Measurements from ENCODE around the gene FBN1.

The FBN1 gene

DNA sequence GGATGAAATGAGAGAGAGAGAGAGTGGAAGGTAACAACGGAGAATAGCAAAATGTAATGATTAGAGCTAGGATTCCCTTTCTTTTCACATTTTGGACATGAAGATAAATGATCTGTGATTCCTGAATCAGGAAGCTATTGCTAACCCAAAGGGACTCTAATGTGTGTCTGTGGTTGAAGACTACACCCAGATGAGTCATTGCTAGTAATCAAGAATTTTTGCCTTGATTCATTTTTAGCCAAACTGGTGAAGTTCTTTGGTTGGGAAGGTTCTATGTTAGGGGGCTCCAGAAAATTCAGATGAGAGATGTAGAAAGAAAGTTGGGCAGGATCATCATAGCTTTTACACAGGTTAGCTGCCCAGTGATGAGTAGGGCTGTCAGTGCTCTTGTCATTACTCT is 197.9 kb downstream of the FBN1 start:
- no peak for DNase-seq
- peaks cover 18% of the 10 kb centered on the region for H3K36me3 Mint-ChIP-seq (ENCODE audit: low read depth)
- no peak overlapping the region for H3K4me3 Mint-ChIP-seq
- no peak overlapping the region for H3K27ac Mint-ChIP-seq
- H3K9me3 Mint-ChIP-seq, result no peaks in the 10 kb centered on the region
- no peaks in the 10 kb centered on the region for H3K4me1 Mint-ChIP-seq
- TF ChIP-seq, protein P1, sequence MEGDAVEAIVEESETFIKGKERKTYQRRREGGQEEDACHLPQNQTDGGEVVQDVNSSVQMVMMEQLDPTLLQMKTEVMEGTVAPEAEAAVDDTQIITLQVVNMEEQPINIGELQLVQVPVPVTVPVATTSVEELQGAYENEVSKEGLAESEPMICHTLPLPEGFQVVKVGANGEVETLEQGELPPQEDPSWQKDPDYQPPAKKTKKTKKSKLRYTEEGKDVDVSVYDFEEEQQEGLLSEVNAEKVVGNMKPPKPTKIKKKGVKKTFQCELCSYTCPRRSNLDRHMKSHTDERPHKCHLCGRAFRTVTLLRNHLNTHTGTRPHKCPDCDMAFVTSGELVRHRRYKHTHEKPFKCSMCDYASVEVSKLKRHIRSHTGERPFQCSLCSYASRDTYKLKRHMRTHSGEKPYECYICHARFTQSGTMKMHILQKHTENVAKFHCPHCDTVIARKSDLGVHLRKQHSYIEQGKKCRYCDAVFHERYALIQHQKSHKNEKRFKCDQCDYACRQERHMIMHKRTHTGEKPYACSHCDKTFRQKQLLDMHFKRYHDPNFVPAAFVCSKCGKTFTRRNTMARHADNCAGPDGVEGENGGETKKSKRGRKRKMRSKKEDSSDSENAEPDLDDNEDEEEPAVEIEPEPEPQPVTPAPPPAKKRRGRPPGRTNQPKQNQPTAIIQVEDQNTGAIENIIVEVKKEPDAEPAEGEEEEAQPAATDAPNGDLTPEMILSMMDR (IDR thresholded peaks at IDR 0.05), result no peak
- peaks cover 2% of the 10 kb centered on the region for H3K27me3 Mint-ChIP-seq (ENCODE audit: low read depth, poor library complexity)

DNA sequence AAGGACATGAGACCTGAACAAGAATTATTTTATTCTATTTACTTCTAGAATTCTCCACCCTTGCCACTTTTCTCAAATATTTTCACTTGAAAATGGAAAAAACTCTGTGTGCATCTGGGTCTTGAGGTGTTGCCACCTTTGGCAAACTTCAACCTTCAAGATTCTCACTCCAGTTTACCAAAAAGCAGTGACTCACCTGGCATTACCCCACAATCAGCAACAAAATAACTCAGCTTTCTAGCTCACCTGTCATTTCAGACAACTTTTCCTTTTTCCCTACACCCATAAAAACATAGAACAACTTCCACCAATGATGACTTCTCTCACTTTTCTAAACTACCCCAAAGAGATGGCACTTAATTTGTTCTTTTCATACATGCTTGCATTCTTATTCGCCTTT is 198.5 kb downstream of the FBN1 start:
- H3K27ac Mint-ChIP-seq, result no peak overlapping the region
- H3K36me3 Mint-ChIP-seq (ENCODE audit: low read depth), result peaks cover 15% of the 10 kb centered on the region
- H3K4me1 Mint-ChIP-seq, result no peaks in the 10 kb centered on the region
- no peak for DNase-seq
- no peak overlapping the region for H3K4me3 Mint-ChIP-seq
- TF ChIP-seq, protein P1 (IDR thresholded peaks at IDR 0.05), result no peak
- no peaks in the 10 kb centered on the region for H3K27me3 Mint-ChIP-seq (ENCODE audit: low read depth, poor library complexity)
- no peaks in the 10 kb centered on the region for H3K9me3 Mint-ChIP-seq

DNA sequence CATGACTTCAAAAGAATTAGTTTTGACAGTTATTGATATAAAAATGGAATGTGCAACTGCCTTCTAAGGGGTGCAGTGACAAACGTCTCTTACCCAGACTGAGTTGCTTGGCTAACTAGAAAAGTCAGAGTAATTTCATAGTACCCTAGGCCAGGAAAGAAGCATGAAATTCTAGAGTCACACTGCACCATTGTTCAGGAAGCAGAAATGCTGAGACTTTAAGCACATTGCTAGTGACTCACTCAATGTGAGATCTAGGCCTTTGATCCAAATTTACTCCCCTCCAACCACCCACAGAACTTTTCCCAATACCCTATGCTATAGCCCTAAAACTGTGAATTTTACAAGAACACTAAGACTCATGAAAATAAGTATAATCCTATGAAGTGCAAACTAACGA is 203.5 kb downstream of the FBN1 start:
- peaks cover 16% of the 10 kb centered on the region for H3K4me1 Mint-ChIP-seq
- H3K36me3 Mint-ChIP-seq (ENCODE audit: low read depth), result peaks cover 13% of the 10 kb centered on the region

DNA sequence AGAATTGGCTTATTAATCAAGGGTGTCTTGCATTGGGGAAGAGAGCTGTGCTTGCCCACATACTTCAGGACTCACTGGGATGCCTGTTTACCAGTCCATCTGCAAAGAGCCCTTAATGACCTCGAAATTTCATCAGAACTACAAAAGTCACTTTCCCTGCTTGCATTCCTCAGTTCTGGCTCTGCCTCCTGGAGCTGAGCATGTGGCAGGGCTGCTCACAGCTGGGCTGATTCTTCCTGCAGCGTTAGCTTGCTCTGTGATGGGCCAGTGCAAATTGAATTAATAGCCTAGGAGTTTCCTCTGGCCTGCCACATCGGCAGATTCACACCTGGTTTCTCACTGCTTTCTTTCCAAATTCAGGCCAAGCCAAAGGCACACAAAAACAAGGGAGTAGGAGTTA is 205.4 kb downstream of the FBN1 start:
- H3K27ac Mint-ChIP-seq, result peak overlapping the region; percentile 43
- no peaks in the 10 kb centered on the region for H3K27me3 Mint-ChIP-seq (ENCODE audit: low read depth, poor library complexity)
- H3K9me3 Mint-ChIP-seq, result no peaks in the 10 kb centered on the region
- TF ChIP-seq, protein P1 (IDR thresholded peaks at IDR 0.05), result no peak
- peaks cover 23% of the 10 kb centered on the region for H3K36me3 Mint-ChIP-seq (ENCODE audit: low read depth)
- DNase-seq, result peak; percentile 4
- H3K4me1 Mint-ChIP-seq, result peaks cover 16% of the 10 kb centered on the region
- no peak overlapping the region for H3K4me3 Mint-ChIP-seq

More for the DNA sequence above, 203.5 kb downstream of the FBN1 start:
- DNase-seq, result no peak
- no peaks in the 10 kb centered on the region for H3K27me3 Mint-ChIP-seq (ENCODE audit: low read depth, poor library complexity)
- no peaks in the 10 kb centered on the region for H3K9me3 Mint-ChIP-seq
- TF ChIP-seq, protein P1 (IDR thresholded peaks at IDR 0.05), result no peak
- H3K4me3 Mint-ChIP-seq, result no peak overlapping the region
- no peak overlapping the region for H3K27ac Mint-ChIP-seq

DNA sequence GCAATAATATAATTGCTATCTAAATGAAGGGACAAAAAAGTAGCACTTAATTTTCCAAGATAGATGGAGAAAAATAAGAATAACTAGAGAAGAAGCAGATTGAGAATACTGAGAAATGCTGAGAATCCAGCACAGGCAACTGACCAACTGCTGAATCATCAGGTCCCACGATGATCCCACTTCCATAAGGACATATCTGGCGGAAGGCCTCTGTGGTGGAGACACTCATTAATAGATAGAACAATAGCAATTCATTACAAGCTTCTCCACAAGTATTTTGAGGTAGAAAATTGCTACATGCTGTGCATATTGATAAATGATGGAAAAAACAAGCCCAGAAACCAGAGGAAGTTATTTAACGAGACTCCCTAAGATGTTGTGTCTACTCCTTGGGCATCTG is 208.3 kb downstream of the FBN1 start:
- TF ChIP-seq, protein P1 (IDR thresholded peaks at IDR 0.05), result no peak
- Mint-ChIP-seq H3K27me3 (ENCODE audit: low read depth, poor library complexity) (no peaks in the 10 kb centered on the region), H3K4me3 (no peak overlapping the region), H3K27ac (no peak overlapping the region), H3K4me1 (peaks cover 16% of the 10 kb centered on the region), H3K9me3 (no peaks in the 10 kb centered on the region), H3K36me3 (ENCODE audit: low read depth) (peaks cover 25% of the 10 kb centered on the region)
- no peak for DNase-seq

DNA sequence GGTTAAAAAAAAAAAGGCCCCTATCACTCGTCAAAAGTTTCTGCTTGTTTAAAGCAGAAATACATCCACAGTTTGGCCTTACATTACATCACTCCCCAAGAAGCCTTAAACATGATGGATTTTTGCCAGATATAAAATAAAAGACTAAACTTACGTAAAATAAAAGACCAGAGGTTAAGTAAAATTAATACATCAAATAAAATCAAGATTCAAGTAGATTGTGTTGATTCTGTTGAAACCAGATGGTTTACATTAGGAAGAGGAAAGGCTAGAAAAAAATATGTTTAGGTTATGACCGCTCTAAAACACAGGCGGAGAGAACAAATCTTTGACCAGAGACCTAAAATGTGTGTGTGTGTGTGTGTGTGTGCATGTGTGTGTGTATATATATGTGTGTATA is 210.2 kb downstream of the FBN1 start:
- TF ChIP-seq, protein P1 (IDR thresholded peaks at IDR 0.05), result no peak
- H3K36me3 Mint-ChIP-seq (ENCODE audit: low read depth), result peaks cover 20% of the 10 kb centered on the region
- H3K4me3 Mint-ChIP-seq, result no peak overlapping the region
- no peak for DNase-seq
- H3K27ac Mint-ChIP-seq, result no peak overlapping the region
- H3K9me3 Mint-ChIP-seq, result no peaks in the 10 kb centered on the region
- H3K4me1 Mint-ChIP-seq, result peaks cover 15% of the 10 kb centered on the region
- H3K27me3 Mint-ChIP-seq (ENCODE audit: low read depth, poor library complexity), result no peaks in the 10 kb centered on the region
